GM19438 (cell line): Measurements from ENCODE around the gene KCNE4.

ENCODE experiments used
- ATAC-seq: cut with Tn5 transposase; IDR thresholded peaks from one replicate; pipeline ENCODE4 v1.9.1; 2021; ENCODE audit warnings: low read depth; ENCODE audit not compliant: unreplicated experiment

Gene KCNE4

GRCh38 chr2:223051693-223052289 is at the start of gene KCNE4:
KCNE4 (plus strand) TSS chr2:223052190; CDS start chr2:223052831, 641 bp downstream.
- ATAC-seq, result no peak

GRCh38 chr2:223003191-223003590 is 48.8 kb upstream of the KCNE4 start:
- no peak for ATAC-seq

- ATAC-seq, result no peak
Measured at GRCh38 chr2:223005496-223005895, 46.5 kb upstream of the KCNE4 start.

- no peak for ATAC-seq
Measured at GRCh38 chr2:223007531-223007930, 44.5 kb upstream of the KCNE4 start.

GRCh38 chr2:223008162-223008561 is 43.8 kb upstream of the KCNE4 start:
- ATAC-seq, result no peak

GRCh38 chr2:223008956-223009355 is 43.0 kb upstream of the KCNE4 start:
- no peak for ATAC-seq

- no peak for ATAC-seq
Measured at GRCh38 chr2:223010641-223011040, 41.3 kb upstream of the KCNE4 start.

GRCh38 chr2:223012291-223012690 is 39.7 kb upstream of the KCNE4 start:
- ATAC-seq, result no peak

GRCh38 chr2:223019390-223019930 is 32.5 kb upstream of the KCNE4 start:
- ATAC-seq, result no peak

GRCh38 chr2:223019987-223020717 is 31.8 kb upstream of the KCNE4 start:
- no peak for ATAC-seq

GRCh38 chr2:223020971-223021675 is 30.9 kb upstream of the KCNE4 start:
- no peak for ATAC-seq

GRCh38 chr2:223026357-223027110 is 25.5 kb upstream of the KCNE4 start:
- ATAC-seq, result no peak

GRCh38 chr2:223027442-223027841 is 24.5 kb upstream of the KCNE4 start:
- ATAC-seq, result no peak

- ATAC-seq, result no peak
Measured at GRCh38 chr2:223029287-223029686, 22.7 kb upstream of the KCNE4 start.

- no peak for ATAC-seq
Measured at GRCh38 chr2:223032187-223033142, 19.5 kb upstream of the KCNE4 start.

GRCh38 chr2:223034221-223034975 is 17.6 kb upstream of the KCNE4 start:
- no peak for ATAC-seq

- no peak for ATAC-seq
Measured at GRCh38 chr2:223036790-223037444, 15.1 kb upstream of the KCNE4 start.

- no peak for ATAC-seq
Measured at GRCh38 chr2:223037445-223037800, 14.6 kb upstream of the KCNE4 start.
